ENCODE data around the gene STH. TPM values are rescaled to one million over a fixed set of nuclear protein-coding genes. Genes with fewer than 3 reads are reported as not detected.

The STH gene
- not detected in 5 replicates for total RNA-seq (2022; extraction: Qiagen RNA extraction; ENCODE audit: low read depth)

DNA sequence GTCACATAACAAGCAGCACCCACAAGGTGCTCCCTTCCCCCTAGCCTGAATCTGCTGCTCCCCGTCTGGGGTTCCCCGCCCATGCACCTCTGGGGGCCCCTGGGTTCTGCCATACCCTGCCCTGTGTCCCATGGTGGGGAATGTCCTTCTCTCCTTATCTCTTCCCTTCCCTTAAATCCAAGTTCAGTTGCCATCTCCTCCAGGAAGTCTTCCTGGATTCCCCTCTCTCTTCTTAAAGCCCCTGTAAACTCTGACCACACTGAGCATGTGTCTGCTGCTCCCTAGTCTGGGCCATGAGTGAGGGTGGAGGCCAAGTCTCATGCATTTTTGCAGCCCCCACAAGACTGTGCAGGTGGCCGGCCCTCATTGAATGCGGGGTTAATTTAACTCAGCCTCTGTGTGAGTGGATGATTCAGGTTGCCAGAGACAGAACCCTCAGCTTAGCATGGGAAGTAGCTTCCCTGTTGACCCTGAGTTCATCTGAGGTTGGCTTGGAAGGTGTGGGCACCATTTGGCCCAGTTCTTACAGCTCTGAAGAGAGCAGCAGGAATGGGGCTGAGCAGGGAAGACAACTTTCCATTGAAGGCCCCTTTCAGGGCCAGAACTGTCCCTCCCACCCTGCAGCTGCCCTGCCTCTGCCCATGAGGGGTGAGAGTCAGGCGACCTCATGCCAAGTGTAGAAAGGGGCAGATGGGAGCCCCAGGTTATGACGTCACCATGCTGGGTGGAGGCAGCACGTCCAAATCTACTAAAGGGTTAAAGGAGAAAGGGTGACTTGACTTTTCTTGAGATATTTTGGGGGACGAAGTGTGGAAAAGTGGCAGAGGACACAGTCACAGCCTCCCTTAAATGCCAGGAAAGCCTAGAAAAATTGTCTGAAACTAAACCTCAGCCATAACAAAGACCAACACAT lies at the start of gene STH:
TSS of gene STH (plus strand) at position 264 of the 913 bp plus-strand sequence. CDS start at position 294, 30 bp downstream.

Other genes starting within 250 kb of the STH start
- gene CRHR1, start 214.9 kb upstream of the STH start, total RNA-seq (2022; extraction: Qiagen RNA extraction; ENCODE audit: low read depth), result 0.14 to 0.75 TPM in 2 of 5 replicates, not detected in the others
- not detected in 5 replicates for gene SPPL2C, start 154.4 kb upstream of the STH start, total RNA-seq (2022; extraction: Qiagen RNA extraction; ENCODE audit: low read depth)
- 1.0 to 2.5 TPM (median 1.7 TPM) in 5 replicates for gene MAPT, start 104.7 kb upstream of the STH start, total RNA-seq (2022; extraction: Qiagen RNA extraction; ENCODE audit: low read depth)
- gene KANSL1, start 194.2 kb downstream of the STH start, total RNA-seq (2022; extraction: Qiagen RNA extraction; ENCODE audit: low read depth), result 21.7 to 27.0 TPM (median 23.6 TPM) in 5 replicates